ENCODE data around the gene TRPC4AP. TPM values are rescaled to one million over a fixed set of nuclear protein-coding genes. Genes with fewer than 3 reads are reported as not detected.

TRPC4AP gene
- total RNA-seq, 1 donor from 2014 or later, result 90.2 TPM

- DNase-seq, result no peak
These were observed 91.5 kb downstream of the TRPC4AP start for GRCh38 chr20:35000922-35001595.

DNA sequence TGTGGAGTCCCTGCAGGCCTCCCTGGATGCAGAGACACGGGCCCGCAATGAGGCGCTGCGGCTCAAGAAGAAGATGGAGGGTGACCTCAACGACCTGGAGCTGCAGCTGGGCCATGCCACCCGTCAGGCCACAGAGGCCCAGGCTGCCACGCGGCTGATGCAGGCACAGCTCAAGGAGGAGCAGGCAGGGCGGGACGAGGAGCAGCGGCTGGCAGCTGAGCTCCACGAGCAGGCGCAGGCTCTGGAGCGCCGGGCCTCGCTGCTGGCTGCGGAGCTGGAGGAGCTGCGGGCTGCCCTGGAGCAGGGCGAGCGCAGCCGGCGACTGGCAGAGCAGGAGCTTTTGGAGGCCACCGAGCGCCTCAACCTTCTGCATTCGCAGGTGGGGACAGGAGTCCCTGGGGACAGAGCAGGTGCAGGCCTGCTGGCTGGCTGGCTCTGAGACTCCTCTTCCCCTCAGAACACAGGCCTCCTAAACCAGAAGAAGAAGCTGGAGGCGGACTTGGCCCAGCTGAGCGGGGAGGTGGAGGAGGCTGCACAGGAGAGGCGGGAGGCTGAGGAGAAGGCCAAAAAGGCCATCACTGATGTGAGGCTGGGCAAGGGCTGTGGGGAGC, 92.2 kb downstream of the TRPC4AP start:
- DNase-seq, result no peak

DNA sequence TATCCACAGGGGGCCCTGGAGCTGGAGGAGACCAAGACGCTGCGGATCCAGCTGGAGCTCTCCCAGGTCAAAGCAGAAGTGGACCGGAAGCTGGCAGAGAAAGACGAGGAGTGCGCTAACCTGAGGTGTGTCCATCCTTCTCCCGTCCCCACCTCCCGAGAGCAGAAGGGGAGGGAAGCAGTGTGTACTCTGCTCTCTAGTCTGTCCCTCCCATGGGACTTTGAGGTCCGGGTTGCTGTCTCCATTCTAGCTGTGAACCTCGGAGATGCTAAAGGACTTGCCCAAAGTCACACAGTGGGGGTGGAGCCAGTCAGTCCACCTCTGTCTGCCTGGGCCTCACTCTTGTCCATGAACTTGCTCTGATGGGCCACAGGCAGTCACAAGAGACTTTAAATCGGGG, 92.8 kb downstream of the TRPC4AP start:
- DNase-seq, result no peak

GRCh38 chr20:34999021-34999451, 93.6 kb downstream of the TRPC4AP start:
- DNase-seq, result no peak

GRCh38 chr20:34998331-34998950, 94.2 kb downstream of the TRPC4AP start:
- DNase-seq, result no peak

- no peak for DNase-seq
These were observed 94.8 kb downstream of the TRPC4AP start for GRCh38 chr20:34997774-34998173.

GRCh38 chr20:34997131-34997561, 95.5 kb downstream of the TRPC4AP start:
- DNase-seq, result no peak

DNA sequence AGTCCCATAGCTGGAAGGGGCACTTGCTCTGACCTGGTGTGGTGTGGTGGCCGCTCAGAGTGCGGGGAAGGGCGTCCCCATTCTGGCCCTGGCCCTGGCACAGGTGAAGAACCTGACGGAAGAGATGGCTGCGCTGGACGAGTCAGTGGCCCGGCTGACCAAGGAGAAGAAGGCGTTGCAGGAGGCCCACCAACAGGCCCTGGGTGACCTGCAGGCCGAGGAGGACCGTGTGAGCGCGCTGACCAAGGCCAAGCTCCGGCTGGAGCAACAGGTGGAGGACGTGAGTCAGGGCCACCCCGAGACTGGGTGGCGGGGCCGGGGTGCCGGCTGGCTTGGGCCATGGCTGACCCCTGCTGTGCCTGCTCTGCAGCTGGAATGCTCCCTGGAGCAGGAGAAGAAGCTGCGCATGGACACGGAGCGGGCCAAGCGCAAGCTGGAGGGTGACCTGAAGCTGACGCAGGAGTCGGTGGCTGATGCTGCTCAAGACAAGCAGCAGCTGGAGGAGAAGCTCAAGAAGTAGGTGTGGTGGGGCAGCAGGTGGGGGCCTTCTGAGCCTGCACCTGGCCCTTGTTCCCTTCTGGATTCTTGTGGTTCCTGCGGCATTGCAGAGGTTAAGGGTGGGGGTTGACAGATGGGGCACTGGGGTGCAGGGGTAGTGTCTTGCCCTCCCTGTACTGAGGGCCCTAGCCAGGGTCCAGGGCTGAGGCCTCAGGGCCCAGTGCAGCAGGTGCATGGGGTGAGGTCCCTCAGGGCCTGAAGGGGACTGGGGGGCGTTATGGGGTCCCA, 96.2 kb downstream of the TRPC4AP start:
- no peak for DNase-seq

GRCh38 chr20:34995696-34996095, 96.9 kb downstream of the TRPC4AP start:
- DNase-seq, result no peak

DNA sequence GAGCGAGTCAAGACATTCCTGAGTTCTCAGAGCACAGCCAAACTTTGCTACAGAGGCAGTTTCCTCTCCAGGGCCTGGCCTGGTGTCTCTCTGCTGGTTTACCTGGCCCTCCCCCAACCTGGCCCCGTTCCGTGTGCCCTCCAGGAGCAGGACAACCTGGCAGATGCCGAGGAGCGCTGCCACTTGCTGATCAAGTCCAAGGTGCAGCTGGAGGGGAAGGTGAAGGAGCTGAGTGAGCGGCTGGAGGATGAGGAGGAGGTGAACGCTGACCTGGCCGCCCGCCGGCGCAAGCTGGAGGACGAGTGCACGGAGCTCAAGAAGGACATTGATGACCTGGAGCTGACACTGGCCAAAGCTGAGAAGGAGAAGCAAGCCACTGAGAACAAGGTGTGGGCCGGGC, 97.4 kb downstream of the TRPC4AP start:
- DNase-seq, result no peak

DNA sequence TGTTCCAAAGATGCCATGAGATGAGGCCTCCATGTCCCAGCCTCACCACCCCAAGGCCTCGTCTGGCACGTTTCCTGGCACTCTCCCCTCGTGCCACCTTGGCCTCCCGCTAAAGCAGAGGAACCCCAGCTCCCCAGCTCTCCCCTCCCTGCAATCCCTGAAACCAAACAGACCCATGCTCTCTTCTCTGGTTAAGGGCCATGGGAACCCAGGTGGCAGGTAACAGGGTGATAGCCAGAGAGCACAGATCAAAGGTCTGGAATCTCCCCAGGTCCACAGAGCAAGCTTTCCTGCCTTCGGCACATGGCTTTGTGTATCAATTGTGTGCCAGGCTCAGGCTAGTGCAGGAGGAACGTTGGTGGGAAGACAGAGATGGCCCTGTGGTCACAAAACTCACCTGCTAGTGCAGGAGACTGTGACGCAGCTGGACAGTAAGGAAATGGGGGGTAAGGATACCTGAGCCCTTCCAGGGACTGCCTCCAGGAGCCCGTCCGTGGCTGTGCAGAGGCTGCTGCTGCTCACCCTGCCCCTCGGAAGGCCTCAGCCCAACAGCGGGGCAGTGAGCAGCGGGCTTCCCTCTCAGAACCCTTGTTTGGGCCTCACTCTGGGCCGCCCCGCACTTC, 98.0 kb downstream of the TRPC4AP start:
- no peak for DNase-seq

- DNase-seq, result no peak
These were observed 98.6 kb downstream of the TRPC4AP start for GRCh38 chr20:34993941-34994508.

DNA sequence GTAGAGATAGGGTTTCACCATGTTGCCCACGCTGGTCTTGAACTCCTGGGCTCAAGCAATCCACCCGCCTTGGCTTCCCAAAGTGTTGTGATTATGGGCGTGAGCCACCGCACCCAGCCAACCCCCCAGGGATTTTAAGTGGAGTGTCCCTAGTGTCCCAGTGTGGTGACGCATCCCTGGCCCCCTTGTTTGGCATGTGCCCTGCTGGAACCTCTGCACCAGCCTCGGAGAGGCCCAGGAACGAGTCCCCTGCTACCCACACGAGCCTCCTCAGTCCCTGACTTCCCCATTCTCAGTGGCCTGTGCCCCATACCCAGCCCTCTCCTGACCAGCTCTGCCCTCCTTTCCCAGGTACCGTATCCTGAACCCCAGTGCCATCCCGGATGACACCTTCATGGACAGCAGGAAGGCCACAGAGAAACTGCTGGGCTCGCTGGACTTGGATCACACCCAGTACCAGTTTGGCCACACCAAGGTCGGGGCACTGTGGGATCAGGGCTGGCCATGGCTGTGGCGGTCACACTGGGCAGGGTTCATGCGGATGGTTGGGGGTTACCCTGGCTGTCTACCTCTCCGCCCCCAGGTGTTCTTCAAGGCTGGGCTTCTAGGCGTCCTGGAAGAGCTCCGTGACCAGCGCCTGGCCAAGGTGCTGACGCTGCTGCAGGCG, 99.7 kb downstream of the TRPC4AP start:
- DNase-seq, result no peak

DNA sequence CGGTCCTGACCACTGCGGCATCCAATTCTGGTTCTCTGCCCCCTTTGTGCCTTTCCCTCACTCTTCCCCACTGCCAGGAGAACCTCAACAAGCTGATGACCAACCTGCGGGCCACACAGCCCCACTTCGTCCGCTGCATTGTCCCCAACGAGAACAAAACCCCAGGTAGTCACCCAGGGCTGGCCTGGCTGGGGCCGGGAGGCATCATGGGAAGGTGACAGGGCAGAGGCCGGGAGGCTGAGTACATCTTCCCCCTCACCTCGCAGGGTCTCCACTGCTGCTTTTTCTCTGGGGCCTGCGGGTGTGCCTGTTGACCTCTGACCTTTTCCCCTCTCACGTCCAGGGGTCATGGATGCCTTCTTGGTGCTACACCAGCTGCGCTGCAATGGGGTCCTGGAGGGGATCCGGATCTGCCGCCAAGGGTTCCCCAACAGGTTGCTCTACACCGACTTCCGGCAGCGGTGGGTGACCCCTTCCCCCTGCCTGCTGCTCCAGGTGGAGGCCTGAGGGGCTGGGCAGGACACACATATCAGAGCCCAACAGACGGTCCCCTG, 101.9 kb downstream of the TRPC4AP start:
- DNase-seq, result no peak

DNA sequence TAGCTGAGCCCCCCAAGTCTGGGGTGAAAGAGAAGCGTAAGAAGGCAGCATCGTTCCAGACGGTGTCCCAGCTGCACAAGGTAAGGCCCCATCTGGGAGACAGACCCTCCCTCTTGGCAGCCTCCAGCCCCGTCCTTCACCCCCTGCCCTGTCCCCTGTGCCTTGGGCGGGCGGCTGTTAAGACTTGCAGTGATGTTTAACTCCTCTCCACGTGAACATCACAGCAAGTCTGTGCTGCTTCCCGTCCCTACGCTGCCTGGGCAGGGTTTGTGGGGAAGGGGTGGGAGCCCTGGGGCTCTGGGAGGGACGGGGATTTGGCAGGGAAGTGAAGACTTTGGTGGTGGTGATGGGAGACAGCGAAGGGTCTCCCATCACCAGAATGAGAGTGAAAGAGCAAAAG, 102.4 kb downstream of the TRPC4AP start:
- no peak for DNase-seq

DNA sequence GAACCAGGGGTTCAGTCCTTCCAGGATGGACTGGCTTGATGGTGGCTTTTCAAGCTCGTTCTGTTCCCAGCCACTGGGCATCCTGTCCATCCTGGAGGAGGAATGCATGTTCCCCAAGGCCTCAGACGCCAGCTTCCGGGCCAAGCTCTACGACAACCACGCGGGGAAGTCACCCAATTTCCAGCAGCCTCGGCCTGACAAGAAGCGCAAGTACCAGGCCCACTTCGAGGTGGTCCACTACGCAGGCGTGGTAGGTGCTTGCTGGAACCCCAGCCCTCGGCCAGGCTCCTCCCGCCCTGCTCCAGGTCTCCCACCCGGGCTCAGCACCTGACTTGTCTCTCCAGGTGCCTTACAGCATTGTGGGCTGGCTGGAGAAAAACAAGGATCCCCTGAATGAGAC, 102.9 kb downstream of the TRPC4AP start:
- DNase-seq, result no peak

DNA sequence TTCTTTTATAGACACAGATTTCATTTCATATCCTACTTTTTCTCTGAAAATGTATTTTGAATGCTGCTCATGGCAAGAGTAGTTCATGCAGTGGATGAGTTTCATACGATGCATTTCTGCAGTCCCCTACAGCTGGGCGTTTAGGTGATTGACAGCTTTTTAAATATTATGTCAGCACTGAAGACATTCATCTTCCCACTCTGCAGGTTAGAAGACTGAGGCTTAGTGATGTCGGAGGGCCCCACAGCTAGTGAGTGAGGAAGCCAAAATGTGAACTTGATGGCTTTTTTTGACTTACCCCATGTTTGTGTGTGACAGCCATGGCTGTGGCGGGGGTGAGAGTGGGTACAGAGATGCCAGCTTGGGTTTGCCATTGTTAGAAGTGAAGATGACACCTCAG, 103.5 kb downstream of the TRPC4AP start:
- DNase-seq, result no peak

DNA sequence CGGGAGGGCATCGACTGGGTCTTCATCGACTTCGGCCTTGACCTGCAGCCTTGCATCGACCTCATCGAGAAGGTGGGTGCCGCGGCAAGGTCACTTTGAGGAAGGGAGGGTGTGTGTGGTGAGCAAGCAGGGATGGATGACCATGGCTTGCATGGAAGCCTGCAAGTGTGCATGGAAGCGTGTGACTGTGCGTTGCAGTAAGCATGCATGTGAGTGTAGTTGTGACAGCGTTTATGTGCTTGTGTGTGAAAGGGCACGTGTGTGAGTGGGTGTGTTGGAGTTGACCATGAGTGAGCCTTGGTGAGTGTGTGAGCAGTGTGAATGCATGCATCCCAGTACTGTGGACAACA, 104.4 kb downstream of the TRPC4AP start:
- DNase-seq, result no peak

DNA sequence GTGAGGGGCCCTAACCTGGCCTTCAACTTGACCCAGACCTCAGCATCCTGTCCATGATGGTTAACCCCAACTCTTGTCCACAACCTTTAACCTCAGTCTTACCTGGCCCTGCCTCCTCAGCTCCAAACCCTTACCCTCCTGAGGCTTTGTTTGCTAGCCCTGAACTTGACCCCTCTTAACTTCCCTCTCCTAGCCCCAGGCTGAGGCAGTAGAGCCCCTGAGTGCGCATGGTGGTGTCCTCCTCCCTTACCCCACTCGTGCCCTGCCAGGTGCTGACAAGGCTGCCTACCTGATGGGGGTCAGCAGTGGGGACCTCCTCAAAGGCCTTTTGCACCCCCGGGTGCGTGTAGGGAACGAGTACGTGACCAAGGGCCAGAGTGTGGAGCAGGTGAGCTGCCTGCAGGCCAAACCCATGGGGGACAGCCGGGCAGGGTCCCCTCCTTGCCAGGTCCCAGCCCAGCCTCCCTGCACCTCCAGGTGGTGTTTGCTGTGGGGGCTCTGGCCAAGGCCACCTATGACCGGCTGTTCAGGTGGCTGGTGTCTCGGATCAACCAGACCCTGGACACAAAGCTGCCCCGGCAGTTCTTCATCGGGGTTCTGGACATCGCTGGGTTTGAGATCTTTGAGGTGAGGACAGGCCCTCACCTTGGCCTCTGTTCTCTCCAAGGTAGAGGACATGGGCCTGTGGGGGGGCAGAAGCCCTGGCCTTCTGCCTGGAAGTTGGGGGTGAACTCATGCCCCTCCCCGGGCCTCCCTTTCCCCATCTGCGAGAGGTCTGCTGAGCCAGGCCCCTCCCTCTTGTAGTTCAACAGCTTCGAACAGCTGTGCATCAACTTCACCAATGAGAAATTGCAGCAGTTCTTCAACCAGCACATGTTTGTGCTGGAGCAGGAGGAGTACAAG, 105.1 kb downstream of the TRPC4AP start:
- DNase-seq, result no peak

Data from dermis blood vessel endothelial cell (primary cell).